ENCODE measurements around the gene SCAPER. TPM values are rescaled to one million over a fixed set of nuclear protein-coding genes. Genes with fewer than 3 reads are reported as not detected.

The SCAPER gene
- total RNA-seq, 1 experiment from 2014 or later = 7.4 TPM

DNA sequence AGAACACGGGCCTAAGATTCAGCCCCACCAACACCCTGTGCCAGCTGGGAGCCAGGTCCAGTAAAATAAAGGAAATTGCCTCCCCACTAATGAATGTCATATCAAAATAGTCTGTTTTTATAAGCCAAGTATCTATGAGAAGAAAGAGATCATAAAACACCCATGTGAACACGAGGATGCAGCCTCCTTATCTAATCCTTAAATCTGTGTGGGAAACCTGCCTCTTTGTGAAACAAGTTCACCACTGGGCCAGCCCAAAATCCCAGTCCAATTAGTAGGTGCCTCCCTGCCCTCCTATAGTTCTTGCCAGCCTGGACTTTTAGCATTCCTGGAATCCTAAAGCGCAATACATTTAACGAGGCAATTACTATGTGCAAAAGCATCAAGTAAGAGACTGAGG lies 42.0 kb downstream of the SCAPER start:
- no peak overlapping the region; a peak in 1 of 7 replicates for H3K27ac Mint-ChIP-seq

More for the DNA sequence above, 42.0 kb downstream of the SCAPER start:
- Histone ChIP-seq H3K79me1 (ENCODE audit: insufficient read depth, low read depth, low read length, poor library complexity, severe bottlenecking) (no peaks in the 10 kb centered on the region), H2BK12ac (ENCODE audit: insufficient read length, low read depth, low read length) (no peak overlapping the region), H3K4me1 (ENCODE audit: insufficient read depth, low read length) (no peaks in the 10 kb centered on the region), H3K18ac (ENCODE audit: insufficient read length, low read depth, low read length) (no peak overlapping the region), H3K23ac (ENCODE audit: insufficient read length, low read depth, low read length) (no peak overlapping the region), H3K14ac (ENCODE audit: insufficient read depth, low read length) (no peak overlapping the region), H4K5ac (ENCODE audit: insufficient read length, low read depth, low read length) (no peak overlapping the region), H2BK15ac (ENCODE audit: low read depth, low read length) (no peak overlapping the region), H3K4ac (ENCODE audit: low read depth, low read length) (no peak overlapping the region), H3K27me3 (ENCODE audit: insufficient read depth, low read length) (no peaks in the 10 kb centered on the region), H3K23me2 (ENCODE audit: insufficient read length, low read depth, low read length, poor library complexity, severe bottlenecking) (no peaks in the 10 kb centered on the region), H4K91ac (ENCODE audit: insufficient read length, low read depth, low read length) (no peak overlapping the region), H3K27ac (ENCODE audit: insufficient read length, low read depth, low read length) (no peak overlapping the region), H3K4me2 (ENCODE audit: insufficient read depth, insufficient read length, low read length) (no peak overlapping the region), H3K56ac (ENCODE audit: insufficient read length, low read depth, low read length) (no peak overlapping the region), H4K8ac (replicated peaks; ENCODE audit: insufficient read length, low read depth, low read length) (no peak overlapping the region), H2AK5ac (ENCODE audit: insufficient read length, low read length) (no peak overlapping the region), H2BK20ac (ENCODE audit: low read depth, low read length, poor library complexity, severe bottlenecking) (no peak overlapping the region), H2AFZ (ENCODE audit: low read length) (no peak overlapping the region), H3K79me2 (ENCODE audit: insufficient read depth, low read length) (no peaks in the 10 kb centered on the region), H3T11ph (ENCODE audit: low read length) (no peak overlapping the region), H2BK120ac (ENCODE audit: low read depth, low read length, poor library complexity, severe bottlenecking) (no peak overlapping the region), H3K9ac (ENCODE audit: extremely low read depth, insufficient read length, low read length) (no peak overlapping the region), H4K20me1 (ENCODE audit: control insufficient read depth, insufficient read depth, insufficient read length) (no peaks in the 10 kb centered on the region), H3K9me3 (ENCODE audit: control insufficient read depth, low read depth, low read length) (no peaks in the 10 kb centered on the region), H2BK5ac (ENCODE audit: insufficient read length, low read length) (no peak overlapping the region)
- H3K4me3 Mint-ChIP-seq = no peak overlapping the region
- no peak for DNase-seq
- no peaks in the 10 kb centered on the region for H3K9me3 Mint-ChIP-seq
- H3K27me3 Mint-ChIP-seq (ENCODE audit: low read depth) = no peaks in the 10 kb centered on the region
- no peaks in the 10 kb centered on the region for H3K36me3 Mint-ChIP-seq (ENCODE audit: insufficient read depth in 1 of 3, low read depth in 3 of 3)
- WGBS (ENCODE audit: extremely low coverage, insufficient read length, low lambda C conversion rate) = no CpG with 5 or more reads among the region's 4 CpGs
- peaks cover 3 to 4% of the 10 kb centered on the region in 2 experiments; a peak in 3 of 4 replicates for H3K4me1 Mint-ChIP-seq
- no peak for TF ChIP-seq CTCF (conservative IDR thresholded peaks at IDR 0.05)

Data from H9 (cell line).